ENCODE data around the gene LCT.
"Not testable (repeated sequence)": the region's sequence is repeated elsewhere in the genome, so short reads cannot be mapped to it uniquely, and the experiment has no call there.

The LCT gene

DNA sequence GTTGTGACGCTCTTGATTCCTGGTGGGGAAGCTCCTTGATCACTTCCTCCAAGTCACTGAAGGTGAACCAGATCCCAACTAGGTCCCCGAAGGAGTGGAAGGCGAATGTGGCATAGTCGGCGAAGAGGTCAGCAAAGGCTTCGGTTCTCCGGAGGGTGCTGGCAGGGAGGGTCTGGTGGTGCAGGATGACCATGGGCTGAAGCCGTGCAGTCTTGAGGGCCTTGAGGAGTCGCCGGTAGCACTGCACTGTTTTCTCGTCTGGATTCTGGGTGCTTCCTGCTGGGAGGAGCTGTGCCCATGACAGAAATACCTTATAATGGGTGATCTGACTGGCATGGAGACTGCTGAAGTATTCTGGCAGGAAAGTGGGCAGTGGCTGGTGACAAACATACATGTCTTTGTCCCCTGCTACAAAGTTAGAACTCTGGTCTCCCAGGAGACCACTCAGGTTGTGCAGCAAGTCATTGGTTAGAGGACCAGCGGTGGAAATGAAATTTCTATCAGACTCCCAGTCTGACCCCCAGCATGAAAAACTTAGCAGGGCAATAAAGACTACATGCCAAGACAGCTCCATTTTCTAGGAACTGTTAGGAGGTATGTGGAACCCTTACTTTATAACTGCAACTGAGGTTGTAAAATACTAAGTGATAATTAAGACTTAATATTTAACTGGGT, at the start of gene LCT:
TSS of gene LCT (minus strand) at position 589 of the 675 bp plus-strand sequence. CDS start at position 574, 15 bp downstream.
- no peak for TF ChIP-seq CTCF (IDR thresholded peaks at IDR 0.05; ENCODE audit: poor library complexity, severe bottlenecking)
- ATAC-seq (ENCODE audit: low read depth), result no peak
- Histone ChIP-seq H3K9me3 (ENCODE audit: severe bottlenecking) (no peaks in the 10 kb centered on the region), H3K4me1 (ENCODE audit: insufficient read depth, poor library complexity, severe bottlenecking) (no peaks in the 10 kb centered on the region), H3K27me3 (ENCODE audit: insufficient read depth, poor library complexity, severe bottlenecking) (no peaks in the 10 kb centered on the region), H3K4me3 (ENCODE audit: severe bottlenecking) (no peak within 1 kb of the TSS), H3K27ac (ENCODE audit: poor library complexity, severe bottlenecking) (no peak within 1 kb of the TSS), H3K36me3 (ENCODE audit: low read depth) (peaks cover 22% of the 10 kb centered on the region)
- DNase-seq (ENCODE audit: low spot score), result no peak

GRCh38 chr2:135885709-135886108, 48.7 kb upstream of the LCT start:
- no peaks in the 10 kb centered on the region for H3K27me3 ChIP-seq (ENCODE audit: insufficient read depth, poor library complexity, severe bottlenecking)

GRCh38 chr2:135882415-135882814, 45.4 kb upstream of the LCT start:
- no peaks in the 10 kb centered on the region for H3K9me3 ChIP-seq (ENCODE audit: severe bottlenecking)
- ATAC-seq (ENCODE audit: low read depth) (no peak), DNase-seq (ENCODE audit: low spot score) (no peak)
- no peak overlapping the region for H3K27ac ChIP-seq (ENCODE audit: poor library complexity, severe bottlenecking)
- no peaks in the 10 kb centered on the region for H3K27me3 ChIP-seq (ENCODE audit: insufficient read depth, poor library complexity, severe bottlenecking)
- no peak overlapping the region for H3K4me3 ChIP-seq (ENCODE audit: severe bottlenecking)
- no peak for TF ChIP-seq CTCF (IDR thresholded peaks at IDR 0.05; ENCODE audit: poor library complexity, severe bottlenecking)
- no peaks in the 10 kb centered on the region for H3K4me1 ChIP-seq (ENCODE audit: insufficient read depth, poor library complexity, severe bottlenecking)
- no peaks in the 10 kb centered on the region for H3K36me3 ChIP-seq (ENCODE audit: low read depth)

More at GRCh38 chr2:135885709-135886108, 48.7 kb upstream of the LCT start:
- DNase-seq (ENCODE audit: low spot score) (no peak), ATAC-seq (ENCODE audit: low read depth) (no peak)
- no peak overlapping the region for H3K4me3 ChIP-seq (ENCODE audit: severe bottlenecking)
- no peaks in the 10 kb centered on the region for H3K36me3 ChIP-seq (ENCODE audit: low read depth)
- TF ChIP-seq CTCF (IDR thresholded peaks at IDR 0.05; ENCODE audit: poor library complexity, severe bottlenecking), result no peak
- H3K4me1 ChIP-seq (ENCODE audit: insufficient read depth, poor library complexity, severe bottlenecking), result no peaks in the 10 kb centered on the region
- no peak overlapping the region for H3K27ac ChIP-seq (ENCODE audit: poor library complexity, severe bottlenecking)
- H3K9me3 ChIP-seq (ENCODE audit: severe bottlenecking), result no peaks in the 10 kb centered on the region

DNA sequence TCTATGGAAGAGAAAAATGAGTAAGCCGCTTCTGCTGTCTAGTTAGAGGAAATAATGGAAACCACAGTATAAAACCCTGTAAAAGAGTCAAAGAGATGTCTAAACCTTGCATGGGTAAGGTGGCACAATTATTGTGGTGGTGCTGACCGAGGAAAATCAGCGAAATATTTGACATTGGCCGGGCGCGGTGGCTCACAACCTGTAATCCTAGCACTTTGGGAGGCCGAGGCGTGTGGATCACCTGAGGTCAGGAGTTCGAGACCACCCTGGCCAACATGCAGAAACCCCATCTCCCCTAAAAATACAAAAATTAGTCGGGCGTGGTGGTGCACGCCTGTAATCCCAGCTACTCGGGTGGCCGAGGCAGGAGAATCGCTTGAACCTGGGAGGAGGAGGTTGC, 39.8 kb upstream of the LCT start:
- not testable (repeated sequence) for H3K27me3 ChIP-seq (ENCODE audit: insufficient read depth, poor library complexity, severe bottlenecking); DNase-seq (ENCODE audit: low spot score); H3K27ac ChIP-seq (ENCODE audit: poor library complexity, severe bottlenecking); ATAC-seq (ENCODE audit: low read depth); H3K9me3 ChIP-seq (ENCODE audit: severe bottlenecking)
- Histone ChIP-seq H3K4me1 (ENCODE audit: insufficient read depth, poor library complexity, severe bottlenecking) (peaks cover 11% of the 10 kb centered on the region), H3K36me3 (ENCODE audit: low read depth) (peaks cover 30% of the 10 kb centered on the region), H3K4me3 (ENCODE audit: severe bottlenecking) (peak overlapping the region; percentile 58)

GRCh38 chr2:135876066-135876711, 39.2 kb upstream of the LCT start, which contains the start of gene MCM6:
MCM6 (minus strand) TSS chr2:135876443; CDS start chr2:135876365, 78 bp downstream.
- ATAC-seq (ENCODE audit: low read depth) (peak; percentile 94), DNase-seq (ENCODE audit: low spot score) (peak; percentile 98)
- Histone ChIP-seq H3K36me3 (ENCODE audit: low read depth) (peaks cover 36% of the 10 kb centered on the region), H3K4me3 (ENCODE audit: severe bottlenecking) (peak within 1 kb of the TSS; percentile 58), H3K27me3 (ENCODE audit: insufficient read depth, poor library complexity, severe bottlenecking) (no peaks in the 10 kb centered on the region), H3K4me1 (ENCODE audit: insufficient read depth, poor library complexity, severe bottlenecking) (peaks cover 11% of the 10 kb centered on the region), H3K27ac (ENCODE audit: poor library complexity, severe bottlenecking) (peak within 1 kb of the TSS; percentile 49), H3K9me3 (ENCODE audit: severe bottlenecking) (no peaks in the 10 kb centered on the region)
- TF ChIP-seq CTCF (IDR thresholded peaks at IDR 0.05; ENCODE audit: poor library complexity, severe bottlenecking), result no peak
